ENCODE data around the gene ARSG. TPM values are rescaled to one million over a fixed set of nuclear protein-coding genes. Genes with fewer than 3 reads are reported as not detected.

Gene ARSG
- total and polyA plus RNA-seq, 2 of the 13 experiments (the other 11 are each of a cell fraction or from before 2014, with no cell fraction given) = 3.7 to 15.2 TPM

GRCh38 chr17:68291836-68292688 lies 767 bp downstream of the ARSG start (continued):
- TF ChIP-seq PTBP1 (IDR thresholded peaks at IDR 0.05; ENCODE audit: low read depth, low read length, poor library complexity, severe bottlenecking) (peak; percentile 92), LCORL (IDR thresholded peaks at IDR 0.05) (no peak; the same call in 1 of the 2 replicates), LCORL (CRISPR knock-in tag; IDR thresholded peaks at IDR 0.05) (peak; percentile 83; the same call in 1 of the 2 replicates), SKIL (CRISPR knock-in tag; IDR thresholded peaks at IDR 0.05; ENCODE audit: borderline replicate concordance) (peak; percentile 46; the same call in 1 of the 2 replicates), ZNF790 (CRISPR knock-in tag; IDR thresholded peaks at IDR 0.05; ENCODE audit: borderline replicate concordance) (peak; percentile 73; the same call in 1 of the 2 replicates), ZNF816 (CRISPR knock-in tag; IDR thresholded peaks at IDR 0.05; ENCODE audit: borderline replicate concordance) (0 out of 2 replicates have a peak, but pooled peaks have one; percentile 76), GLMP (CRISPR knock-in tag; IDR thresholded peaks at IDR 0.05; ENCODE audit: borderline replicate concordance) (no peak), ZNF782 (CRISPR knock-in tag; IDR thresholded peaks at IDR 0.05; ENCODE audit: borderline replicate concordance) (peak; percentile 91; the same call in 1 of the 2 replicates), ZNF224 (CRISPR knock-in tag; IDR thresholded peaks at IDR 0.05) (peak; percentile 50; the same call in 1 of the 2 replicates), KLF15 (CRISPR knock-in tag; IDR thresholded peaks at IDR 0.05; ENCODE audit: borderline replicate concordance) (no peak), ZNF329 (CRISPR knock-in tag; IDR thresholded peaks at IDR 0.05; ENCODE audit: low read depth) (0 out of 2 replicates have a peak, but pooled peaks have one; percentile 31), PITX1 (CRISPR knock-in tag; IDR thresholded peaks at IDR 0.05) (peak; percentile 30; the same call in 1 of the 2 replicates)
- TF ChIP-seq, protein P1, sequence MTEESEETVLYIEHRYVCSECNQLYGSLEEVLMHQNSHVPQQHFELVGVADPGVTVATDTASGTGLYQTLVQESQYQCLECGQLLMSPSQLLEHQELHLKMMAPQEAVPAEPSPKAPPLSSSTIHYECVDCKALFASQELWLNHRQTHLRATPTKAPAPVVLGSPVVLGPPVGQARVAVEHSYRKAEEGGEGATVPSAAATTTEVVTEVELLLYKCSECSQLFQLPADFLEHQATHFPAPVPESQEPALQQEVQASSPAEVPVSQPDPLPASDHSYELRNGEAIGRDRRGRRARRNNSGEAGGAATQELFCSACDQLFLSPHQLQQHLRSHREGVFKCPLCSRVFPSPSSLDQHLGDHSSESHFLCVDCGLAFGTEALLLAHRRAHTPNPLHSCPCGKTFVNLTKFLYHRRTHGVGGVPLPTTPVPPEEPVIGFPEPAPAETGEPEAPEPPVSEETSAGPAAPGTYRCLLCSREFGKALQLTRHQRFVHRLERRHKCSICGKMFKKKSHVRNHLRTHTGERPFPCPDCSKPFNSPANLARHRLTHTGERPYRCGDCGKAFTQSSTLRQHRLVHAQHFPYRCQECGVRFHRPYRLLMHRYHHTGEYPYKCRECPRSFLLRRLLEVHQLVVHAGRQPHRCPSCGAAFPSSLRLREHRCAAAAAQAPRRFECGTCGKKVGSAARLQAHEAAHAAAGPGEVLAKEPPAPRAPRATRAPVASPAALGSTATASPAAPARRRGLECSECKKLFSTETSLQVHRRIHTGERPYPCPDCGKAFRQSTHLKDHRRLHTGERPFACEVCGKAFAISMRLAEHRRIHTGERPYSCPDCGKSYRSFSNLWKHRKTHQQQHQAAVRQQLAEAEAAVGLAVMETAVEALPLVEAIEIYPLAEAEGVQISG (CRISPR knock-in tag; IDR thresholded peaks at IDR 0.05) = no peak; the same call in none of the 2 replicates
- TF ChIP-seq, protein P2, sequence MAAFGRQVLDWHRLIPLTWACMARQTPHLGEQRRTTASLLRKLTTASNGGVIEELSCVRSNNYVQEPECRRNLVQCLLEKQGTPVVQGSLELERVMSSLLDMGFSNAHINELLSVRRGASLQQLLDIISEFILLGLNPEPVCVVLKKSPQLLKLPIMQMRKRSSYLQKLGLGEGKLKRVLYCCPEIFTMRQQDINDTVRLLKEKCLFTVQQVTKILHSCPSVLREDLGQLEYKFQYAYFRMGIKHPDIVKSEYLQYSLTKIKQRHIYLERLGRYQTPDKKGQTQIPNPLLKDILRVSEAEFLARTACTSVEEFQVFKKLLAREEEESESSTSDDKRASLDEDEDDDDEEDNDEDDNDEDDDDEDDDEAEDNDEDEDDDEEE (CRISPR knock-in tag; IDR thresholded peaks at IDR 0.05) = no peak; the same call in 1 of the 2 replicates
- TF ChIP-seq, protein P3, sequence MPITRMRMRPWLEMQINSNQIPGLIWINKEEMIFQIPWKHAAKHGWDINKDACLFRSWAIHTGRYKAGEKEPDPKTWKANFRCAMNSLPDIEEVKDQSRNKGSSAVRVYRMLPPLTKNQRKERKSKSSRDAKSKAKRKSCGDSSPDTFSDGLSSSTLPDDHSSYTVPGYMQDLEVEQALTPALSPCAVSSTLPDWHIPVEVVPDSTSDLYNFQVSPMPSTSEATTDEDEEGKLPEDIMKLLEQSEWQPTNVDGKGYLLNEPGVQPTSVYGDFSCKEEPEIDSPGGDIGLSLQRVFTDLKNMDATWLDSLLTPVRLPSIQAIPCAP (CRISPR knock-in tag; IDR thresholded peaks at IDR 0.05; ENCODE audit: low read depth) = no peak
- TF ChIP-seq, protein P4, sequence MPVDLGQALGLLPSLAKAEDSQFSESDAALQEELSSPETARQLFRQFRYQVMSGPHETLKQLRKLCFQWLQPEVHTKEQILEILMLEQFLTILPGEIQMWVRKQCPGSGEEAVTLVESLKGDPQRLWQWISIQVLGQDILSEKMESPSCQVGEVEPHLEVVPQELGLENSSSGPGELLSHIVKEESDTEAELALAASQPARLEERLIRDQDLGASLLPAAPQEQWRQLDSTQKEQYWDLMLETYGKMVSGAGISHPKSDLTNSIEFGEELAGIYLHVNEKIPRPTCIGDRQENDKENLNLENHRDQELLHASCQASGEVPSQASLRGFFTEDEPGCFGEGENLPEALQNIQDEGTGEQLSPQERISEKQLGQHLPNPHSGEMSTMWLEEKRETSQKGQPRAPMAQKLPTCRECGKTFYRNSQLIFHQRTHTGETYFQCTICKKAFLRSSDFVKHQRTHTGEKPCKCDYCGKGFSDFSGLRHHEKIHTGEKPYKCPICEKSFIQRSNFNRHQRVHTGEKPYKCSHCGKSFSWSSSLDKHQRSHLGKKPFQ (CRISPR knock-in tag; IDR thresholded peaks at IDR 0.05; ENCODE audit: insufficient replicate concordance) = no peak
